ENCODE measurements around the gene SGMS1.

The SGMS1 gene

DNA sequence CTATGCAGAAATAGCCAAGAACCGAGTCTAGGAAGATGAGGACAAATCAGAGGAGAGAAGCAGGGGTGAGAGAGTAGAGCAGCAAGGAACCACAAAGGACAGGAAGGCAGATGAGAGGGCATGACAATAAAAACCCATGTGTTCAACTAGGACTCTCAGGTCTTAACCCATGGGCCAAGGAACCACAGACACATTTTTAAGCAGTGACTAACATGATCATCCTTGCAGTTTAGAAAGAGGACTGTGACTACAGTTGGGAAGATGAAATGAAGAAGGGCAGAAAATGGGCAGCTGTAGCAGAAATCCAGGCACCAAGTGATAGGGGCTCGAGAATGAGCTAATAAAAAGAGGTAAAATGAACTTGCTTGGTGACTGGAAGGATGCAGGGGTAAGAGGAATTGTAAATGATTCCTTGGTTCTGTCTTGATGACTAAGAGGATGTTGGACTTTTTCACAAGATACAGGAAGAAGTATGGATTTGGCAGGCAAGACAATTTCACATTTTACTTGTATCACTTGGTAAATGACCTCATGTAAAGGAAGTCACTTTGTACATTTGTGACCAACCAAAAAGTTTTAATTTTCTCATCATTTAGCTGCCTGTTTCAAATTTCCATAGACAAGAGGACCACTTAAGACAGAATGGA is 22.8 kb downstream of the SGMS1 start:
- TF ChIP-seq CTCF (IDR thresholded peaks at IDR 0.05; ENCODE audit: low read length, missing control alignments) = no peak
- peak; percentile 34 for DNase-seq (ENCODE audit: low read depth)
- H3K4me3 ChIP-seq (replicated peaks; ENCODE audit: low read depth, low read length) = no peak overlapping the region

- no peak for DNase-seq (ENCODE audit: low read depth)
- no peak for TF ChIP-seq CTCF (IDR thresholded peaks at IDR 0.05; ENCODE audit: low read length, missing control alignments)
- H3K4me3 ChIP-seq (replicated peaks; ENCODE audit: low read depth, low read length) = no peak overlapping the region
Measured at GRCh38 chr10:50600286-50600685, 23.5 kb downstream of the SGMS1 start.

- H3K4me3 ChIP-seq (replicated peaks; ENCODE audit: low read depth, low read length) = no peak overlapping the region
- no peak for DNase-seq (ENCODE audit: low read depth)
- TF ChIP-seq CTCF (IDR thresholded peaks at IDR 0.05; ENCODE audit: low read length, missing control alignments) = no peak
Measured at GRCh38 chr10:50596897-50597296, 26.9 kb downstream of the SGMS1 start.

DNA sequence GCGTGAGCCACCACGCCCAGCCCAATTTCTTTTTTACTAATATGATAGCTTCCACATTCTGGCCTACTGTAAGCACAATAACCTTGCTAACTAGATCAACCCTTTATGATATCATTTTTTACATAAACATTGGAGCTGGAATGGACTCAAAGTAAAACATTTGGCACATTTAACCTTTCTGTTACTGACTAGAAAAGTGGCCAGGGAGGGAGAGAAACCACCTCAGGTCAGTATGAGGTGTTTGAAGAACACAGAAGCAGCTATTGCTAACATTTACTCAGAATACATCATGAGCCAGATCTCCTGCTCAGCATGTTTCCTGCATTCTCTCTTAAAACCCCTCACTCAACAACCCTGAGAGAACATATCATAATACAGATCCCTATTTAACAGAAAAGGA is 27.3 kb downstream of the SGMS1 start:
- no peak overlapping the region for H3K4me3 ChIP-seq (replicated peaks; ENCODE audit: low read depth, low read length)
- no peak for DNase-seq (ENCODE audit: low read depth)
- TF ChIP-seq CTCF (IDR thresholded peaks at IDR 0.05; ENCODE audit: low read length, missing control alignments) = no peak

GRCh38 chr10:50595785-50596184 is 28.0 kb downstream of the SGMS1 start:
- TF ChIP-seq CTCF (IDR thresholded peaks at IDR 0.05; ENCODE audit: low read length, missing control alignments) = no peak
- H3K4me3 ChIP-seq (replicated peaks; ENCODE audit: low read depth, low read length) = no peak overlapping the region
- no peak for DNase-seq (ENCODE audit: low read depth)

GRCh38 chr10:50593523-50594376 is 30.0 kb downstream of the SGMS1 start:
- peak; percentile 89 for DNase-seq (ENCODE audit: low read depth)
- TF ChIP-seq CTCF (IDR thresholded peaks at IDR 0.05; ENCODE audit: low read length, missing control alignments) = no peak
- H3K4me3 ChIP-seq (replicated peaks; ENCODE audit: low read depth, low read length) = no peak overlapping the region

Measured in fibroblast of pulmonary artery (primary cell).